ENCODE results near the gene NLGN4Y. TPM values are rescaled to one million over a fixed set of nuclear protein-coding genes. Genes with fewer than 3 reads are reported as not detected.

The NLGN4Y gene
- total and polyA plus RNA-seq, 10 of the 15 experiments (the other 5 are each of a cell fraction or from before 2014, with no cell fraction given), result not detected

DNA sequence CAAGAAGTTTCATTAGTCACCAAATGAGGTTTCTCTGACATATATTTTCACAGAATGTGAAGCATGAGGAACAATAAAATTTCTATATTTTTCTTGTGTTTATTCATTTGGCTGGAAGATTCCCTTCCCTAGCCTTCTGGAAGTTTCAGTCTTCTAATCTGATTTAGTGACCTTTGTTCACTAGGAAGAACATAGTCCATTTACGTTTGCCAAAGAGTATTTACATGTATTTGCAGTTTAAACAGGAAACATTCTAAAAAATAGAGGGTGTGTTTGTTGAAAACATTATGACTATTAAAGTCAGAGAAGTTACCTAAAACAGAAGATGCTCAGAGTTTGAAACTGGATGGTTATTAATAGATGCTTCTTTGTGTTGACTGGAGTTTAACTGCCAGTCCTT, 238.6 kb downstream of the NLGN4Y start:
- intact Hi-C loops (cut with micrococcal nuclease; ENCODE audit: unreplicated experiment) (no loop called here), in situ Hi-C loops (cut with MboI) (no loop called here)
- H3K4me2 ChIP-seq (ENCODE audit: control insufficient read depth, insufficient read depth), result no peak overlapping the region
- no peak overlapping the region for H3K9ac ChIP-seq (ENCODE audit: control insufficient read depth, insufficient read depth, low read length)
- no peak overlapping the region for H2AFZ ChIP-seq (ENCODE audit: control insufficient read depth, low read depth, low read length)
- H3K36me3 ChIP-seq (ENCODE audit: control insufficient read depth in 2 of 2, insufficient read depth in 2 of 2, low read length in 1 of 2), result no peaks in the 10 kb centered on the region
- SMC1A ChIA-PET (ENCODE audit: uncharacterized antibody, unreplicated experiment), result no interaction called here
- POLR2A ChIA-PET, result no interaction called here
- FAIRE-seq (no peak), ATAC-seq (no peak), DNase-seq (ENCODE audit: low read depth, low spot score) (no peak)
- H3K9me3 ChIP-seq (replicated peaks; ENCODE audit: control insufficient read depth, insufficient read depth, low read length), result no peaks in the 10 kb centered on the region
- RAD21 ChIA-PET (ENCODE audit: unreplicated experiment), result no interaction called here
- H3K4me3 ChIP-seq, result no peak overlapping the region
- no peaks in the 10 kb centered on the region for H3K4me1 ChIP-seq (ENCODE audit: control insufficient read depth, insufficient read depth, low read length)
- CTCF ChIA-PET, result no interaction called here
- no peaks in the 10 kb centered on the region for H3K27me3 ChIP-seq (replicated peaks in 1 of 2; ENCODE audit: control insufficient read depth in 2 of 2, insufficient read depth in 2 of 2, low read length in 1 of 2)
- H3K79me2 ChIP-seq (ENCODE audit: control insufficient read depth, insufficient read depth, low read length), result no peaks in the 10 kb centered on the region
- no peaks in the 10 kb centered on the region for H4K20me1 ChIP-seq (ENCODE audit: control insufficient read depth, insufficient read depth)
- WGBS (ENCODE audit: insufficient coverage, insufficient replicate concordance, low lambda C conversion rate, missing lambda C conversion rate), result no CpG with 5 or more reads among the region's 1 CpG
- no peak overlapping the region for H3K27ac ChIP-seq (ENCODE audit: control insufficient read depth, insufficient read depth)
- TF ChIP-seq GATAD2B (conservative IDR thresholded peaks at IDR 0.05; ENCODE audit: low read depth) (no peak), KLF5 (IDR thresholded peaks at IDR 0.05; ENCODE audit: partially characterized antibody) (no peak), PRDM15 (CRISPR knock-in tag; IDR thresholded peaks at IDR 0.05) (no peak), EED (IDR thresholded peaks at IDR 0.05; ENCODE audit: low read depth) (no peak), TCF7 (IDR thresholded peaks at IDR 0.05; ENCODE audit: borderline replicate concordance) (no peak), POLR2AphosphoS2 (IDR thresholded peaks at IDR 0.05; ENCODE audit: low read depth, low read length) (no peak)
- no TSS peak for BruUV-seq (replicated peaks)

Measured in GM12878 (cell line).